Inflammatory macrophage treated with lipopolysaccharide for 4 hours (primary cell): Measurements from ENCODE around the gene C1RL.

ENCODE experiments used
- DNase-seq: peaks from one replicate; pipeline ENCODE4 v3.0.0-alpha.2; 2020

Gene C1RL

GRCh38 chr12:7136676-7137075 lies 27.7 kb upstream of the C1RL start:
- no peak for DNase-seq

- DNase-seq = no peak
Observed at GRCh38 chr12:7136071-7136470, 27.1 kb upstream of the C1RL start.

- peak; percentile 21 for DNase-seq
Observed at GRCh38 chr12:7134396-7135166, 25.6 kb upstream of the C1RL start.

GRCh38 chr12:7131502-7131866 lies 22.5 kb upstream of the C1RL start:
- DNase-seq = no peak

- DNase-seq = no peak
Observed at GRCh38 chr12:7130701-7131501, 21.9 kb upstream of the C1RL start.

GRCh38 chr12:7129872-7130691 lies 21.1 kb upstream of the C1RL start, which contains the start of gene CLSTN3:
CLSTN3 (plus strand) TSS chr12:7130371; CDS start chr12:7130649, 278 bp downstream.
- peak; percentile 25 for DNase-seq

GRCh38 chr12:7129287-7129871 lies 20.4 kb upstream of the C1RL start:
- DNase-seq = no peak

GRCh38 chr12:7128681-7129286 lies 19.8 kb upstream of the C1RL start, which contains the start of gene RBP5:
RBP5 (minus strand) TSS chr12:7128889; CDS start chr12:7128775, 114 bp downstream.
- DNase-seq = no peak

GRCh38 chr12:7127916-7128626 lies 19.1 kb upstream of the C1RL start:
- no peak for DNase-seq

GRCh38 chr12:7125632-7126227 lies 16.7 kb upstream of the C1RL start:
- DNase-seq = no peak

GRCh38 chr12:7123806-7124522 lies 14.9 kb upstream of the C1RL start:
- DNase-seq = no peak

GRCh38 chr12:7122811-7123769 lies 14.1 kb upstream of the C1RL start:
- no peak for DNase-seq

GRCh38 chr12:7121324-7121723 lies 12.3 kb upstream of the C1RL start:
- no peak for DNase-seq

GRCh38 chr12:7120166-7120565 lies 11.2 kb upstream of the C1RL start:
- DNase-seq = no peak

- peak; percentile 27 for DNase-seq
Observed at GRCh38 chr12:7118881-7119280, 9.9 kb upstream of the C1RL start.

- no peak for DNase-seq
Observed at GRCh38 chr12:7117670-7118069, 8.7 kb upstream of the C1RL start.

- DNase-seq = no peak
Observed at GRCh38 chr12:7116916-7117315, 7.9 kb upstream of the C1RL start.

GRCh38 chr12:7116196-7116595 lies 7.2 kb upstream of the C1RL start:
- no peak for DNase-seq

GRCh38 chr12:7114851-7115250 lies 5.8 kb upstream of the C1RL start:
- DNase-seq = no peak
